Measurements from ENCODE around the gene ADAMTS2. TPM values are rescaled to one million over a fixed set of nuclear protein-coding genes. Genes with fewer than 3 reads are reported as not detected.

Gene ADAMTS2
- total RNA-seq, 2 donors from 2014 or later, result not detected

- Mint-ChIP-seq H3K27ac (no peak overlapping the region), H3K9me3 (peaks cover 4% of the 10 kb centered on the region in 2 donors), H3K36me3 (peaks cover 0 to 4% of the 10 kb centered on the region in 2 donors)
- DNase-seq (ENCODE audit: low spot score in 2 of 2) (peak in 1 of 2 donors; percentile 44), ATAC-seq (no peak)
These were observed 109.6 kb downstream of the ADAMTS2 start for GRCh38 chr5:179235416-179236400.

DNA sequence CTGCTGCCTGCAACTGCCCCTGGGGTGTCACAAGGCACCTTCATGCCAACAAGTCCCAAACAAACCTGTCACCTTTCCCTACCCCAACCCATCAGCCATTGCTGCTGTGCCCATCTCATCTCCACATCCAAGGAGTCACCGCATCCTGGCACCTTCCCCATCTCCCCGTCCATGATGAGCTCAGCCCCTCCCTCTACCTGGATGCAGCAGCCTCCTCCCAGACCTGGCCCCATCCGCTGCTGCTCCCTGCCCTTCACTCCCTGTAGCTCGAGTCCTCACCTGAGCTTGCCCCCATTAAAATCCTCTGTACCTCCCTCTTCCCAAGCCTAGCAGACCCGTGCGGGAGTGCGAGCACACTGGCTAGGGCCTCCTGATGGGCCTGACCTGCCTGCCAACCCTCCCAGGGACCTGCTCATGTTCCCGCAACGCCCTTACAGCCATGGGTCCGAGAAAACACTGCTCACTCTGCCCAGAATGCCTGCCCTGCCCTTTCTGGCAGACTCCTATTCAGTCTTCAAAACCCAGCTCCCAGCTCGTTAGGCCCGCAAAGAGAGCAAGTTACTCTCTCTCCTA lies 110.6 kb downstream of the ADAMTS2 start:
- DNase-seq (ENCODE audit: low spot score in 2 of 2), result peak in 1 of 2 donors; percentile 11
- Mint-ChIP-seq H3K36me3 (peaks cover 0 to 4% of the 10 kb centered on the region in 2 donors), H3K9me3 (peaks cover 4% of the 10 kb centered on the region in 2 donors), H3K27ac (no peak overlapping the region)
- no peak for ATAC-seq

- DNase-seq (ENCODE audit: low spot score in 2 of 2) (peak in 1 of 2 donors; percentile 31), ATAC-seq (no peak)
- H3K36me3 Mint-ChIP-seq, result peaks cover 0 to 4% of the 10 kb centered on the region in 2 donors
- no peak overlapping the region for H3K27ac Mint-ChIP-seq
- peaks cover 4% of the 10 kb centered on the region in 2 donors for H3K9me3 Mint-ChIP-seq
These were observed 111.2 kb downstream of the ADAMTS2 start for GRCh38 chr5:179233909-179234562.

DNA sequence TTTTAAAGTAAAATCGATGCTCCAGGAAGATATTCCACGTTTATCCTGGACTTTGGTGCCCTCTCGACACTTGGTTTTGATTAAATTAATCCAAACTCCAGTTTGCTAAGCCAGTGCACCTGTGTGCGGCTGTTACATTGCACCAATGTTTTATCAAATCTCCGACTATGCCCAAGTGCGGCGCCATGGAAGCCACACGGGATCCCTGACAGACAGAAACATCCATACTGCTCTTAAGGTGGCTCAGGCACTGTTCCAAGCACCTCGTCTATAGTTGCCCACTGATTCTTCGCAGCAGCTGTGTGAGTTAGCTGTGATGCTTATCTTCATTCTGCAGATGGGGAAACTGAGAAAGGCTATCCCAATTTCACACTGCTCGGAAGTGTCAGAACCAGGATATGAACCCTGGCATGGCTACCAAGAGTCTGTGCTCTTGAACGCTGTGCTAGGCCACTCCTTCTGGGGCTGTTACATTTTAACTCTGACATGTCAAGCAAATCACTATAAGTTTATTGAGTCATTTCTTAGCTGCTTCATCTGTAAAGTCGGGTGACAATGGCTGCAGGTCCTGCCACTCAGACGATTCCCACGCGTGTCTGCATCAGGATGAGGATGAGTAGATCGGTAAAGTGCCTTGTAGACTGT lies 113.0 kb downstream of the ADAMTS2 start:
- ATAC-seq (no peak), DNase-seq (ENCODE audit: low spot score in 2 of 2) (peak in 1 of 2 donors; percentile 14)
- Mint-ChIP-seq H3K9me3 (no peaks in the 10 kb centered on the region), H3K27ac (no peak overlapping the region), H3K36me3 (no peaks in the 10 kb centered on the region)

GRCh38 chr5:179231309-179231708 lies 114.0 kb downstream of the ADAMTS2 start:
- DNase-seq (ENCODE audit: low spot score in 2 of 2) (peak in 1 of 2 donors; percentile 20), ATAC-seq (no peak)
- Mint-ChIP-seq H3K36me3 (no peaks in the 10 kb centered on the region), H3K27ac (no peak overlapping the region), H3K9me3 (no peaks in the 10 kb centered on the region)

GRCh38 chr5:179230061-179230461 lies 115.2 kb downstream of the ADAMTS2 start:
- DNase-seq (ENCODE audit: low spot score in 2 of 2), result peak in 1 of 2 donors; percentile 23
- peaks cover 0 to 2% of the 10 kb centered on the region in 2 donors for H3K9me3 Mint-ChIP-seq
- peaks cover under 1 to 1% of the 10 kb centered on the region in 2 donors for H3K36me3 Mint-ChIP-seq
- H3K27ac Mint-ChIP-seq, result peak overlapping the region in 1 of 2 donors; percentile 11
- no peak for ATAC-seq

- Mint-ChIP-seq H3K9me3 (peaks cover 0 to 5% of the 10 kb centered on the region in 2 donors), H3K36me3 (peaks cover 7 to 8% of the 10 kb centered on the region in 2 donors), H3K27ac (no peak overlapping the region)
- no peak for ATAC-seq
- DNase-seq (ENCODE audit: low spot score in 2 of 2), result peak in 1 of 2 donors; percentile 7
These were observed 115.9 kb downstream of the ADAMTS2 start for GRCh38 chr5:179229331-179229831.

DNA sequence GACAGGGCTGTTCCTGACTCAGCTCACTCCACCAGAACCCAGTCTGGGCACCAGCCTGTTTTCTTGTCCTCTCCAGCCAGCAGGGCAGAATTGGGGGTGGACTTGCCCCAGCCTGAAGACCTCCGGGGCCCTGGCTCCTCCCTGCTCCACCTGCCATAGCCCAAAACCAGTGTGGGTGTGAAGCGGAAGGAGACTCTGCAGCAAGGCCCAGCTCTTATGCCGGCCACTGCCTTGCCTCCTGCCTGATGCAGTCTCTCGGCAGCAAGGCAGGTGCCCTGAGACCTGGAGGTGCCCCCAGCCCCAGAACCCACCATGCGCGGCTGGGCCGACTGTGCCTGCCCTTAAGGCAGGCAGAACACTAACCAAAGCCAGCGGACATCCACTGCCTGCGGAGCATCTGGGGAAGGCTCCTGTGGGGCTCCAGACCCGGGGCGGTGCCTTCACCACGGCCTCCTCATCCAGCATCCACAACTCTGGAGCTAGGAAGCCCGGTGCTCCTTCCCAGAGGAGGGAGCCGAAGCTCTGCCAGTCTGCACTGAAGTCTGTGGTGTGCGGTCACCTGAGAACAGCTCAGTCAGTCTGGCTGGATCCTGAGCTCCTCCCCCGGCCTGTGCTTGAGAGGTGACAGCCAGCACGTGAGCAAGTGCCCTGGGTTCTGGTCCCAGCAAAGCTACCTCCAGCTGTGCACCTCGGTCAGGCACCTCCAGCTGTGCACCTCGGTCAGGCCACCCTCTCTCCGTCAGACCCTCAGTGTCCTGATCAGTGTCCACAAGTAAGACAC lies 116.7 kb downstream of the ADAMTS2 start:
- DNase-seq (ENCODE audit: low spot score in 2 of 2), result peak in 1 of 2 donors; percentile 41
- H3K27ac Mint-ChIP-seq, result no peak overlapping the region
- H3K9me3 Mint-ChIP-seq, result peaks cover 3 to 8% of the 10 kb centered on the region in 2 donors
- peaks cover 12 to 13% of the 10 kb centered on the region in 2 donors for H3K36me3 Mint-ChIP-seq
- ATAC-seq, result no peak

- ATAC-seq, result no peak
- Mint-ChIP-seq H3K36me3 (peaks cover 19 to 20% of the 10 kb centered on the region in 2 donors), H3K9me3 (peaks cover 10 to 16% of the 10 kb centered on the region in 2 donors), H3K27ac (no peak overlapping the region)
- DNase-seq (ENCODE audit: low spot score in 2 of 2), result peak in 1 of 2 donors; percentile 37
These were observed 117.5 kb downstream of the ADAMTS2 start for GRCh38 chr5:179227580-179228311.

DNA sequence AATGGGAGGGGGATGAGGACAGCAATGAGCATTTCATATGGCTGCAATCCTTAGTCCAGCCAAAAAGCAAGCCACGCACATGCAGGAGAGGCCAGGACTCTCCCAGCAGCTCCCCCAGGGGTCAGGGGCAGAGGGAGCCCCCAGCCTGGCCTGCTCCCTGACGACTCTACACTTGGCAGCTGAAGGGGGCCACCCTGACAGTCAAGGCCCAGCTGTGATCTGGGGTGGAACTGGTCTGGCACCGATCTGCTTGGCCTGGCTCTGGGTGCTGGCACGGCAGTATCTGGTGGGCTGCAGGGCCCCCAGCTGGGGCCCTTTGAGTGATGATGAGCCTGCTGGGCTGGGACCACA lies 118.1 kb downstream of the ADAMTS2 start:
- peaks cover 10 to 16% of the 10 kb centered on the region in 2 donors for H3K9me3 Mint-ChIP-seq
- peak in 1 of 2 donors; percentile 42 for DNase-seq (ENCODE audit: low spot score in 2 of 2)
- H3K36me3 Mint-ChIP-seq, result peaks cover 19 to 20% of the 10 kb centered on the region in 2 donors
- no peak for ATAC-seq
- H3K27ac Mint-ChIP-seq, result no peak overlapping the region

GRCh38 chr5:179226696-179227095 lies 118.6 kb downstream of the ADAMTS2 start:
- no peak for ATAC-seq
- H3K27ac Mint-ChIP-seq, result no peak overlapping the region
- H3K9me3 Mint-ChIP-seq, result peaks cover 10 to 16% of the 10 kb centered on the region in 2 donors
- DNase-seq (ENCODE audit: low spot score in 2 of 2), result no peak
- peaks cover 19 to 20% of the 10 kb centered on the region in 2 donors for H3K36me3 Mint-ChIP-seq

GRCh38 chr5:179225387-179225786 lies 119.9 kb downstream of the ADAMTS2 start:
- peaks cover 10 to 16% of the 10 kb centered on the region in 2 donors for H3K9me3 Mint-ChIP-seq
- no peak overlapping the region for H3K27ac Mint-ChIP-seq
- H3K36me3 Mint-ChIP-seq, result peaks cover 19 to 20% of the 10 kb centered on the region in 2 donors
- peak in 1 of 2 donors; percentile 39 for DNase-seq (ENCODE audit: low spot score in 2 of 2)
- ATAC-seq, result no peak

GRCh38 chr5:179224741-179225140 lies 120.5 kb downstream of the ADAMTS2 start:
- DNase-seq (ENCODE audit: low spot score in 2 of 2) (peak in 1 of 2 donors; percentile 14), ATAC-seq (no peak)
- no peak overlapping the region for H3K27ac Mint-ChIP-seq
- H3K36me3 Mint-ChIP-seq, result peaks cover 19 to 20% of the 10 kb centered on the region in 2 donors
- peaks cover 10 to 16% of the 10 kb centered on the region in 2 donors for H3K9me3 Mint-ChIP-seq

DNA sequence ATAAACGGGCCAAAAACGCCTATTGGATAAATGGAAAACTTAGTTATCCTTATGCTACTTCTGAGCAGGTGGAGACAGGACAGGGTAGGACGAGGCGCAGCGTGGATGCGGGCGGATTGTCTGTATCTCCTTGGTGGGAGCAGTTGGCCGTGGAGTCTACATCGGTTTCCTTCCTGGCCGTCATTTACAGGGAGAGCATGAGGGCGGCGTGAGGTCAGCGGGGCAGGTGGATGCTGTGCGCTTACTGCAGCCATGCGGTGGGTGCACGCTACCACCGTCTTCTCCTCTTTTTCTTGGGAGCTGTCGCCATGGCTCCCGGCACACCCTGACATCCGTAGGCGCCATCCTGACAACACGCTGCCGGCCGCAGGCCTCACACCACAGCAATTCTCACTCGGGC lies 121.3 kb downstream of the ADAMTS2 start:
- Mint-ChIP-seq H3K36me3 (peaks cover 19 to 20% of the 10 kb centered on the region in 2 donors), H3K9me3 (peaks cover 10 to 16% of the 10 kb centered on the region in 2 donors), H3K27ac (no peak overlapping the region)
- no peak for ATAC-seq
- peak in 1 of 2 donors; percentile 42 for DNase-seq (ENCODE audit: low spot score in 2 of 2)

GRCh38 chr5:179223528-179223927 lies 121.7 kb downstream of the ADAMTS2 start:
- H3K9me3 Mint-ChIP-seq, result peaks cover 10 to 16% of the 10 kb centered on the region in 2 donors
- no peak for DNase-seq (ENCODE audit: low spot score in 2 of 2)
- H3K27ac Mint-ChIP-seq, result no peak overlapping the region
- peaks cover 19 to 20% of the 10 kb centered on the region in 2 donors for H3K36me3 Mint-ChIP-seq
- no peak for ATAC-seq

Data from activated naive CD4-positive, alpha-beta T cell treated with anti-CD3 and anti-CD28 coated beads, Interleukin-2, amount 50 U/mL, for 72 hours (primary cell).